Endometrial microvascular endothelial cells (primary cell): ENCODE measurements around the gene HINFP. TPM values are rescaled to one million over a fixed set of nuclear protein-coding genes. Genes with fewer than 3 reads are reported as not detected.
"Not testable (repeated sequence)": the region's sequence is repeated elsewhere in the genome, so short reads cannot be mapped to it uniquely, and the experiment has no call there.

ENCODE experiments used
- in situ Hi-C: cut with HindIII; loops from 2 replicates; pipeline ENCODE4 v1.10.0; 2017; ENCODE audit warnings: low sequenced_read_pairs, low pct_unique_long_range_greater_than_20kb; ENCODE audit errors: inconsistent ontology term
- total RNA-seq: library from RNA; depleted of rRNA; stranded (reverse); fragments of >200 nt; gene quantifications from one replicate; pipeline ENCODE4 v1.2.3, GENCODE V29; 2015; ENCODE audit errors: inconsistent ontology term

Gene HINFP
- total RNA-seq, 1 donor from 2014 or later, result 11.4 TPM

GRCh38 chr11:119148720-119149017, 27.3 kb downstream of the HINFP start:
- in situ Hi-C loops, result no loop called here

GRCh38 chr11:119149018-119149785, 27.8 kb downstream of the HINFP start, which contains the start of gene ABCG4:
Gene ABCG4 (plus strand): TSS chr11:119149052. CDS start chr11:119149966, 914 bp downstream.
- in situ Hi-C loops, result no loop called here

GRCh38 chr11:119149786-119150275, 28.5 kb downstream of the HINFP start:
- in situ Hi-C loops, result no loop called here

- in situ Hi-C loops, result no loop called here
Observed at GRCh38 chr11:119152043-119152442, 30.7 kb downstream of the HINFP start.

GRCh38 chr11:119152604-119153003, 31.2 kb downstream of the HINFP start:
- in situ Hi-C loops, result no loop called here

- in situ Hi-C loops, result no loop called here
Observed at GRCh38 chr11:119153049-119153818, 31.9 kb downstream of the HINFP start.

GRCh38 chr11:119154178-119154577, 32.8 kb downstream of the HINFP start:
- in situ Hi-C loops, result no loop called here

- in situ Hi-C loops, result no loop called here
Observed at GRCh38 chr11:119155733-119156492, 34.5 kb downstream of the HINFP start.

GRCh38 chr11:119156496-119156895, 35.1 kb downstream of the HINFP start:
- in situ Hi-C loops, result no loop called here

- in situ Hi-C loops, result no loop called here
Observed at GRCh38 chr11:119157063-119157462, 35.7 kb downstream of the HINFP start.

GRCh38 chr11:119158467-119158866, 37.1 kb downstream of the HINFP start:
- in situ Hi-C loops, result no loop called here

GRCh38 chr11:119160151-119160550, 38.8 kb downstream of the HINFP start:
- in situ Hi-C loops, result no loop called here

GRCh38 chr11:119161871-119162270, 40.5 kb downstream of the HINFP start:
- in situ Hi-C loops, result no loop called here

- in situ Hi-C loops, result no loop called here
Observed at GRCh38 chr11:119166368-119167076, 45.1 kb downstream of the HINFP start.

- in situ Hi-C loops, result not testable (repeated sequence)
Observed at GRCh38 chr11:119167077-119167458, 45.7 kb downstream of the HINFP start.

GRCh38 chr11:119167933-119168332, 46.6 kb downstream of the HINFP start:
- in situ Hi-C loops, result no loop called here

- in situ Hi-C loops, result no loop called here
Observed at GRCh38 chr11:119168471-119169281, 47.3 kb downstream of the HINFP start, which contains the start of gene NLRX1. Gene NLRX1 (plus strand): TSS chr11:119168725. CDS start chr11:119171404, 2,679 bp downstream.

GRCh38 chr11:119169282-119169719, 47.9 kb downstream of the HINFP start:
- in situ Hi-C loops, result no loop called here
